WTC11 (cell line): ENCODE data around the gene KCTD11. TPM values are rescaled to one million over a fixed set of nuclear protein-coding genes. Genes with fewer than 3 reads are reported as not detected.
"Not testable (repeated sequence)": the region's sequence is repeated elsewhere in the genome, so short reads cannot be mapped to it uniquely, and the experiment has no call there.

Experiments used
- ATAC-seq: fragments of 200-7000 bp; cut with Tn5 transposase; 2 replicates; pipeline ENCODE4 v1.10.0; 2021; ENCODE audit warnings: mild to moderate bottlenecking, moderate library complexity
- CTCF ChIA-PET: fragments of 300-600 bp; sonication (Branson Sonifier 250); formaldehyde crosslinking; loops from one replicate; lab custom pipeline; 2021; ENCODE audit warnings: antibody characterized with exemption; lab: Charles Lee
- POLR2A ChIA-PET: fragments of 350-600 bp; sonication (Branson Sonifier 250); formaldehyde crosslinking; loops from one replicate; lab custom pipeline; 2021; ENCODE audit warnings: antibody characterized with exemption; lab: Charles Lee
- DNase-seq: peaks from one replicate; pipeline ENCODE4 v3.0.0; 2021; ENCODE audit warnings: low spot score
- H3K27ac Mint-ChIP-seq: 2 replicates; pipeline ENCODE4 v1.8.0; 2021; ENCODE audit warnings: mixed read lengths
- H3K27me3 Mint-ChIP-seq: 2 replicates; pipeline ENCODE4 v1.8.0; 2021; ENCODE audit warnings: low read depth, mild to moderate bottlenecking, moderate library complexity, mixed read lengths
- H3K36me3 Mint-ChIP-seq: 2 replicates; pipeline ENCODE4 v1.8.0; 2021; ENCODE audit warnings: mixed read lengths
- H3K4me1 Mint-ChIP-seq: 2 replicates; pipeline ENCODE4 v1.8.0; 2022; ENCODE audit warnings: mixed read lengths
- H3K4me3 Mint-ChIP-seq: 2 replicates; pipeline ENCODE4 v1.8.0; 2021; ENCODE audit warnings: mild to moderate bottlenecking, moderate library complexity, mixed read lengths
- H3K9me3 Mint-ChIP-seq: 2 replicates; pipeline ENCODE4 v1.8.0; 2021; ENCODE audit warnings: mixed read lengths
- ATF3 ChIP-seq: sonication (generic); formaldehyde crosslinking; conservative IDR thresholded peaks from 2 replicates; pipeline ENCODE4 v1.8.1; 2022; ENCODE audit warnings: mild to moderate bottlenecking, missing genetic modification reagents
- E2F1 ChIP-seq: sonication (generic); formaldehyde crosslinking; IDR thresholded peaks from 2 replicates; pipeline ENCODE4 v1.8.0; 2022; ENCODE audit warnings: mild to moderate bottlenecking, missing genetic modification reagents
- EMX1 ChIP-seq: fragments of 250-450 bp; sonication (Bioruptor Pico); IDR thresholded peaks from 2 replicates; pipeline ENCODE4 v1.8.0; 2021; ENCODE audit warnings: mild to moderate bottlenecking
- GABPB1 ChIP-seq: sonication (generic); formaldehyde crosslinking; IDR thresholded peaks from 2 replicates; pipeline ENCODE4 v1.8.1; 2023; ENCODE audit warnings: mild to moderate bottlenecking, missing genetic modification reagents
- IRF2 ChIP-seq: sonication (generic); formaldehyde crosslinking; IDR thresholded peaks from 2 replicates; pipeline ENCODE4 v1.8.0; 2022; ENCODE audit warnings: low read depth, missing genetic modification reagents, borderline replicate concordance
- NFATC4 ChIP-seq: fragments of 250-450 bp; sonication (Bioruptor Pico); IDR thresholded peaks from 2 replicates; pipeline ENCODE4 v1.9.0; 2021; ENCODE audit warnings: mild to moderate bottlenecking
- NFE2L1 ChIP-seq: sonication (generic); formaldehyde crosslinking; IDR thresholded peaks from 2 replicates; pipeline ENCODE4 v1.8.1; 2023; ENCODE audit warnings: missing genetic modification reagents
- NFYB ChIP-seq: sonication (generic); formaldehyde crosslinking; conservative IDR thresholded peaks from 2 replicates; pipeline ENCODE4 v1.8.0; 2022; ENCODE audit warnings: low read depth, missing genetic modification reagents
- NR1H2 ChIP-seq: sonication (generic); formaldehyde crosslinking; IDR thresholded peaks from 2 replicates; pipeline ENCODE4 v1.9.0; 2021; ENCODE audit warnings: mild to moderate bottlenecking, moderate library complexity, missing genetic modification reagents
- PRDM15 ChIP-seq: sonication (generic); formaldehyde crosslinking; IDR thresholded peaks from 2 replicates; pipeline ENCODE4 v1.8.0; 2022; ENCODE audit warnings: missing genetic modification reagents
- STAT6 ChIP-seq: sonication (generic); formaldehyde crosslinking; conservative IDR thresholded peaks from 2 replicates; pipeline ENCODE4 v1.8.1; 2023; ENCODE audit warnings: mild to moderate bottlenecking, low read depth, missing genetic modification reagents, moderate library complexity
- TEAD1 ChIP-seq: sonication (generic); formaldehyde crosslinking; IDR thresholded peaks from 2 replicates; pipeline ENCODE4 v1.8.0; 2022; ENCODE audit warnings: mild to moderate bottlenecking, missing genetic modification reagents
- USF1 ChIP-seq: sonication (generic); formaldehyde crosslinking; IDR thresholded peaks from 2 replicates; pipeline ENCODE4 v1.8.0; 2022; ENCODE audit warnings: mild to moderate bottlenecking, missing genetic modification reagents
- ZNF219 ChIP-seq: sonication (generic); formaldehyde crosslinking; IDR thresholded peaks from 2 replicates; pipeline ENCODE4 v1.8.0; 2023; ENCODE audit warnings: missing genetic modification reagents, mild to moderate bottlenecking, borderline replicate concordance
- ZNF396 ChIP-seq: fragments of 250-450 bp; sonication (Bioruptor Pico); IDR thresholded peaks from 2 replicates; pipeline ENCODE4 v1.8.0; 2021; ENCODE audit warnings: mild to moderate bottlenecking, moderate library complexity, borderline replicate concordance
- ZNF423 ChIP-seq: fragments of 250-450 bp; sonication (Bioruptor Pico); IDR thresholded peaks from 2 replicates; pipeline ENCODE4 v2.1.2; 2022; ENCODE audit warnings: mild to moderate bottlenecking, moderate library complexity
- ZNF425 ChIP-seq: fragments of 250-450 bp; sonication (Bioruptor Pico); conservative IDR thresholded peaks from 2 replicates; pipeline ENCODE4 v1.9.0; 2021; ENCODE audit warnings: mild to moderate bottlenecking
- ZNF532 ChIP-seq: fragments of 250-450 bp; sonication (Bioruptor Pico); IDR thresholded peaks from 2 replicates; pipeline ENCODE4 v1.9.0; 2021; ENCODE audit warnings: mild to moderate bottlenecking, borderline replicate concordance
- total RNA-seq: library from RNA; stranded (reverse); gene quantifications from 3 replicates; pipeline ENCODE4 v1.2.3, GENCODE V29; 2021

KCTD11 gene
- total RNA-seq, 1 experiment from 2014 or later: 8.1 TPM

- TF ChIP-seq ZNF532 (no peak), NFATC4 (CRISPR knock-in tag) (no peak), NFE2L1 (CRISPR knock-in tag) (no peak), USF1 (CRISPR knock-in tag) (no peak), NR1H2 (no peak), ZNF425 (CRISPR knock-in tag) (no peak), ATF3 (CRISPR knock-in tag) (no peak), NFYB (CRISPR knock-in tag) (no peak), ZNF396 (CRISPR knock-in tag) (no peak), ZNF219 (CRISPR knock-in tag) (no peak)
Observed at GRCh38 chr17:7332111-7332510, 19.9 kb upstream of the KCTD11 start (continued).

- H3K36me3 Mint-ChIP-seq, CTCF ChIA-PET, H3K4me3 Mint-ChIP-seq, ATAC-seq, H3K27me3 Mint-ChIP-seq, H3K9me3 Mint-ChIP-seq, POLR2A ChIA-PET, DNase-seq: not testable (repeated sequence)
- H3K4me1 Mint-ChIP-seq: peaks cover 46% of the 10 kb centered on the region
- H3K27ac Mint-ChIP-seq: peak overlapping the region; percentile 39
Observed at GRCh38 chr17:7332600-7333069, 19.3 kb upstream of the KCTD11 start.

- Mint-ChIP-seq H3K27me3 (no peaks in the 10 kb centered on the region), H3K4me3 (no peak overlapping the region), H3K36me3 (peaks cover 6% of the 10 kb centered on the region; the same call in 1 of the 2 replicates), H3K4me1 (peaks cover 38% of the 10 kb centered on the region), H3K27ac (peak overlapping the region; percentile 25), H3K9me3 (no peaks in the 10 kb centered on the region)
- no peak for TF ChIP-seq ZNF423
- TF ChIP-seq EMX1: no peak
- no peak for TF ChIP-seq GABPB1 (CRISPR knock-in tag)
- no peak for TF ChIP-seq IRF2 (CRISPR knock-in tag)
- TF ChIP-seq PRDM15 (CRISPR knock-in tag): no peak
- TF ChIP-seq TEAD1 (CRISPR knock-in tag): no peak
- TF ChIP-seq STAT6 (CRISPR knock-in tag): no peak
- no peak for TF ChIP-seq E2F1 (CRISPR knock-in tag)
- ATAC-seq: no peak
- DNase-seq: no peak
- CTCF ChIA-PET: interaction anchor here (1.0 to 2.8 kb wide), 4 partner anchors 11 to 225 kb away, joined by 3 to 20 read pairs (median 8); partner anchors contain the start of gene SLC2A4
- POLR2A ChIA-PET: interaction anchor here (1.2 kb wide), 1 partner anchor 14 kb away, joined by 3 read pairs; no protein-coding TSS in a partner anchor
Observed at GRCh38 chr17:7334938-7335538, 16.9 kb upstream of the KCTD11 start.
